ENCODE results near the gene INPP4A.

DNA sequence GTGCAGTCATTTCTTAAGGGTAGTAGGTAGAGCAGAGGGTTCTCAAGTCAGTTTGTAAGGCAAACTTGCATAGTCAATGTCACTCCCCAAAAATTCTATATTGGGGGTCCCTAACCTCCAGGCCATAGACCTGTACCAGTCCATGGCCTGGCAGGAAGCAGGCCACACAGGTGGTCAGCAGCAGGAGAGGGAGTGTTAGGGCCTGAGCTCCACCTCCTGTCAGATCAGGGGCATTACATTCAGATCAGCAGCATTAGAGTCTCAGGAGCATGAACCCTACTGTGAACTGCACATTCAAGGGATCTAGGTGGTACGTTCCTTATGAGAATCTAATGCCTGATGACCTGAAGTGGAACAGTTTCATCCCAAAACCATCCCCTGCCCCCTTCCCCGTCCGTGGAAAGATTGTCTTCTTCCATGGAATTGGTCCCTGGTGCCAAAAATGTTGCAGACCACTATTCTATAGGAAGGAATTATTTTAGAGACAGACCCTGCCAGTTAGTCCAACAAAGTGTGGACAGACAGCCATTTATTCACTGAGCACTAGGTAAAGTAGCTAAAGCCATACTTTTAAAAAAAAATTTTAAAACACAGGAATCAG lies 157.0 kb downstream of the INPP4A start:
- TF ChIP-seq CTCF (IDR thresholded peaks at IDR 0.05; ENCODE audit: poor library complexity): peak; percentile 57
- no peak for TF ChIP-seq EZH2 (IDR thresholded peaks at IDR 0.05; ENCODE audit: borderline replicate concordance)

Measured in hepatocyte (in vitro differentiated cells).